Lung (tissue), 12 donors: ENCODE results near the gene DBN1. TPM values are rescaled to one million over a fixed set of nuclear protein-coding genes. Genes with fewer than 3 reads are reported as not detected.

Experiments used
- ATAC-seq: fragments of 200-7000 bp; cut with Tn5 transposase; one replicate; pipeline ENCODE4 v1.9.1; 2020; ENCODE audit warnings: moderate number of reproducible peaks; ENCODE audit not compliant: insufficient read depth, low FRiP score
- DNase-seq, 3 donors: peaks; one replicate each; pipeline ENCODE4 v3.0.0-alpha.2; 2013 to 2017
- H3K27ac ChIP-seq, 2 donors: one replicate each; pipeline ENCODE4 v1.5.1; 2013; ENCODE audit warnings: mild to moderate bottlenecking in 2 of 2, moderate library complexity in 2 of 2, control low read depth in 1 of 2, inconsistent platforms in 1 of 2, low read depth in 1 of 2, low read length in 1 of 2
- H3K27me3 ChIP-seq, 3 donors: one replicate each; pipeline ENCODE4 v1.5.1; 2013; ENCODE audit warnings: low read length in 2 of 3; ENCODE audit not compliant: control insufficient read depth in 3 of 3, insufficient read depth in 3 of 3
- H3K36me3 ChIP-seq, 4 donors: one replicate each; pipeline ENCODE4 v1.5.1; 2013; ENCODE audit warnings: low read length in 4 of 4, mild to moderate bottlenecking in 1 of 4, moderate library complexity in 1 of 4; ENCODE audit not compliant: control insufficient read depth in 4 of 4, insufficient read depth in 4 of 4
- H3K4me1 ChIP-seq, 5 donors: one replicate each; pipeline ENCODE4 v1.5.1; 2013; ENCODE audit warnings: low read length in 5 of 5, mild to moderate bottlenecking in 2 of 5, moderate library complexity in 1 of 5; ENCODE audit not compliant: control insufficient read depth in 5 of 5, insufficient read depth in 5 of 5
- H3K4me3 ChIP-seq: one replicate; pipeline ENCODE4 v1.5.1; 2013; ENCODE audit warnings: mild to moderate bottlenecking, control low read depth, moderate library complexity
- H3K9ac ChIP-seq, 2 donors: one replicate each; pipeline ENCODE4 v1.5.1; 2013; ENCODE audit warnings: low read length in 2 of 2, control low read depth in 1 of 2; ENCODE audit not compliant: insufficient read depth in 1 of 2
- H3K9me3 ChIP-seq, 4 donors: one replicate each; pipeline ENCODE4 v1.5.1; 2013; ENCODE audit warnings: low read length in 3 of 4, mild to moderate bottlenecking in 1 of 4, moderate library complexity in 1 of 4; ENCODE audit not compliant: control insufficient read depth in 4 of 4, insufficient read depth in 3 of 4
- CTCF ChIP-seq: IDR thresholded peaks from 2 replicates; pipeline ENCODE4 v1.5.1; 2012; ENCODE audit warnings: mild to moderate bottlenecking; ENCODE audit errors: control extremely low read depth, extremely low read depth
- WGBS, 2 donors: extraction: QIAGEN DNeasy Blood & Tissue Kit; methylation state at CpG; one replicate each; pipeline ENCODE4 v1.1.7; 2013; 5-methylcytosine and 5-hydroxymethylcytosine counted together
- polyA plus RNA-seq, 2 donors: library from polyadenylated mRNA; stranded (reverse); fragments of 200-250 nt; gene quantifications; one replicate each; pipeline ENCODE4 v1.2.1, GENCODE V29; 2013
- total RNA-seq, 2 donors: library from RNA; depleted of rRNA in 1 of 2; stranded (reverse); fragments of >200 nt in 1 of 2; gene quantifications; one replicate each; pipeline ENCODE4 v1.2.1, GENCODE V29; 2014 to 2021
- donor health status: control.
- donor health status: control.
- donor health status: Bipolar disorder and iron deficiency.
- donor health status: healthy.
- donor health status: DM: yes; HTN: yes; CAD: no.

The DBN1 gene
- total and polyA plus RNA-seq, 4 donors: 18.7 to 38.3 (median 30.3) TPM

GRCh38 chr5:177471610-177472356, 1.7 kb downstream of the DBN1 start:
- H3K36me3 ChIP-seq: peaks cover 0 to 19% (median 9%) of the 10 kb centered on the region in 4 donors
- ATAC-seq (no peak), DNase-seq (no peak)
- H3K4me1 ChIP-seq: peaks cover 0 to 38% (median 12%) of the 10 kb centered on the region in 5 donors
- H3K9me3 ChIP-seq: no peaks in the 10 kb centered on the region
- 60 to 71% methylated on average over 14 of the region's 14 CpGs for WGBS, 2 donors
- H3K9ac ChIP-seq: peak overlapping the region in 1 of 2 donors; percentile 42
- peak overlapping the region; percentile 8 to 15 for H3K27ac ChIP-seq
- no peaks in the 10 kb centered on the region for H3K27me3 ChIP-seq
- TF ChIP-seq CTCF: no peak
- H3K4me3 ChIP-seq: no peak overlapping the region

DNA sequence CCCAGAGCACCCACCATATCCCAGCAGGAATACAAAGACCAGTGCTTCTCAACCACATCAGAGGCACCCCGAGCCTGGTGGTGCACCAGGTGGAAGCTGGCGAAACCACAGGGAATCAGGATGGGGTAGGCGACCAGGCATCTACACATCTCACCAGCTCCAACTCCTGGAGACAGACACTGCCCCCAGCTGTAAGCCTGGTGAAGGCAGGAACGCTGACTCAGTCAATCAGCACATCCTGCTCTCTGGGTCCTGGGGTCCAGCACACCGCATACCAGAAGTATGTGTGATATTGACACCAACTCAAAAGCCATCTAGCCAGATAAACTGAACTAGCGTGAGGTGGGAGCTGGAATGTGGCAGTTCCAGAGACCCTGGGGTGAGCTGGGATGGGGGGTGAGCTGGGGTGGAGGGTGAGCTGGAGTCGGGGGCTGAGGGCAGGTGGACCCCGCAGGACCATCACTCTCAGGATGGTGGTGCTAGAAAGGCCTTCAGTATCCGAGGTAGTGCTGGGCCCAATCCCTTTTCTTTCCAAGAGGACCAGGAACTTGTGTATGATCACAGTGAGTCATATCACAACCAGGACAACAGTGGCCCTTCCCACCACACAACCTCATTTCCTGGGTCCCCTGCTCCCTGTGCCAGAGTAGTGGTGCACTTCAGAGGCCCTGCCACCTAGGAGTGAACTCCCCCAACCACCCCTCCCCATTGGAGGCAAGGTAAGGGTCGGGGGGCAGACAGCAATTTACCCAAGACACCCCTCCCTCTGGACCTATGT, 2.5 kb downstream of the DBN1 start:
- Histone ChIP-seq H3K36me3 (peaks cover 0 to 27% (median 16%) of the 10 kb centered on the region in 4 donors), H3K27ac (no peak overlapping the region), H3K9ac (no peak overlapping the region), H3K4me1 (peaks cover 0 to 35% (median 12%) of the 10 kb centered on the region in 5 donors), H3K4me3 (no peak overlapping the region), H3K9me3 (peaks cover 0 to under 1% (median 0%) of the 10 kb centered on the region in 4 donors), H3K27me3 (no peaks in the 10 kb centered on the region)
- TF ChIP-seq CTCF: no peak
- ATAC-seq (no peak), DNase-seq (no peak)
- WGBS, 2 donors: 87 to 88% methylated on average over 10 of the region's 10 CpGs

- Histone ChIP-seq H3K27ac (no peak overlapping the region), H3K27me3 (no peaks in the 10 kb centered on the region), H3K9me3 (peaks cover 0 to 4% (median 0%) of the 10 kb centered on the region in 4 donors), H3K9ac (no peak overlapping the region), H3K36me3 (peaks cover 0 to 36% (median 18%) of the 10 kb centered on the region in 4 donors), H3K4me1 (peaks cover 0 to 35% (median 12%) of the 10 kb centered on the region in 5 donors), H3K4me3 (no peak overlapping the region)
- ATAC-seq (no peak), DNase-seq (no peak)
- TF ChIP-seq CTCF: no peak
- whole genome bisulfite sequencing, 2 donors: 71 to 81% methylated on average over 8 of the region's 8 CpGs
Observed at GRCh38 chr5:177469750-177470525, 3.5 kb downstream of the DBN1 start.
